Measurements from ENCODE around the gene RHOBTB3.
"Not testable (repeated sequence)": the region's sequence is repeated elsewhere in the genome, so short reads cannot be mapped to it uniquely, and the experiment has no call there.

Gene RHOBTB3

GRCh38 chr5:95827892-95828246 lies 96.7 kb downstream of the RHOBTB3 start:
- DNase-seq (ENCODE audit: low read depth), result no peak
- no peak for TF ChIP-seq CTCF (conservative IDR thresholded peaks at IDR 0.05; ENCODE audit: low read depth, low read length)
- H3K4me3 ChIP-seq (ENCODE audit: low read depth, low read length), result no peak overlapping the region

- no peak overlapping the region for H3K4me3 ChIP-seq (ENCODE audit: low read depth, low read length)
- no peak for TF ChIP-seq CTCF (conservative IDR thresholded peaks at IDR 0.05; ENCODE audit: low read depth, low read length)
- DNase-seq (ENCODE audit: low read depth), result no peak
These were observed 99.1 kb downstream of the RHOBTB3 start for GRCh38 chr5:95830226-95830625.

GRCh38 chr5:95832664-95833063 lies 101.5 kb downstream of the RHOBTB3 start:
- H3K4me3 ChIP-seq (ENCODE audit: low read depth, low read length), result no peak overlapping the region
- no peak for DNase-seq (ENCODE audit: low read depth)
- no peak for TF ChIP-seq CTCF (conservative IDR thresholded peaks at IDR 0.05; ENCODE audit: low read depth, low read length)

GRCh38 chr5:95835682-95836385 lies 104.7 kb downstream of the RHOBTB3 start:
- H3K4me3 ChIP-seq (ENCODE audit: low read depth, low read length), result peak overlapping the region; percentile 28

GRCh38 chr5:95836544-95836943 lies 105.4 kb downstream of the RHOBTB3 start:
- H3K4me3 ChIP-seq (ENCODE audit: low read depth, low read length), result no peak overlapping the region
- no peak for DNase-seq (ENCODE audit: low read depth)
- TF ChIP-seq CTCF (conservative IDR thresholded peaks at IDR 0.05; ENCODE audit: low read depth, low read length), result no peak

More at GRCh38 chr5:95835682-95836385, 104.7 kb downstream of the RHOBTB3 start:
- TF ChIP-seq CTCF (conservative IDR thresholded peaks at IDR 0.05; ENCODE audit: low read depth, low read length), result no peak
- DNase-seq (ENCODE audit: low read depth), result no peak

- H3K4me3 ChIP-seq (ENCODE audit: low read depth, low read length); DNase-seq (ENCODE audit: low read depth): not testable (repeated sequence)
These were observed 105.8 kb downstream of the RHOBTB3 start for GRCh38 chr5:95836971-95837370.

- DNase-seq (ENCODE audit: low read depth), result no peak
These were observed 106.4 kb downstream of the RHOBTB3 start for GRCh38 chr5:95837492-95837891.

More at GRCh38 chr5:95837492-95837891, 106.4 kb downstream of the RHOBTB3 start:
- no peak overlapping the region for H3K4me3 ChIP-seq (ENCODE audit: low read depth, low read length)
- TF ChIP-seq CTCF (conservative IDR thresholded peaks at IDR 0.05; ENCODE audit: low read depth, low read length), result no peak
